Measurements from ENCODE around the gene PCBP3. TPM values are rescaled to one million over a fixed set of nuclear protein-coding genes. Genes with fewer than 3 reads are reported as not detected.

Gene PCBP3
- total RNA-seq, 2 donors from 2014 or later: 0.77 to 17.2 TPM

DNA sequence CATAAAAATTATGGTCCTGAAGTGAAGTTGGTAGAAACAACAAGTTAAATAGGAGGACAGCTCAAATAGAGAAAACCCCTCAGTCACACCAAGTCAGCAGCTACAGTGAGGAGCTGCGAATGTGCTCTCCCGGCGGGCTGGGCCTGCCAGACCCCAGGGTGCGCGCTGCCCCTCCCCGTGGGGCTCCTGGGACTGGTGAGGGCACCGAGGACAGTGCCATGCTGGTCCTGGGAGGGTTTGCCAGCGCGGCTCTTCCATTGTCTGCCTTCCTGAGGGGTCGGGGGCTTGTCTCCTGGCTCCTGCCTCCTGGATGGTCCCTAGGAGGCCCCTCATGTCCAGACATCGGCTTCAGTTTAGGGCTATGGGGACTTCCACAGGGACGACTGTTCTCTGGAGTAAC, 121.8 kb downstream of the PCBP3 start:
- Histone ChIP-seq H3K4me1 (replicated peaks) (no peaks in the 10 kb centered on the region), H3K9me3 (no peaks in the 10 kb centered on the region), H3K27me3 (replicated peaks; ENCODE audit: insufficient read depth) (peaks cover 3% of the 10 kb centered on the region), H3K27ac (no peak overlapping the region), H3K36me3 (no peaks in the 10 kb centered on the region), H3K4me3 (no peak overlapping the region)
- intact Hi-C loops (cut with DNase I): no loop called here
- no peak for DNase-seq (ENCODE audit: low spot score)
- 85% methylated on average over 12 of the region's 12 CpGs for WGBS
- TF ChIP-seq, protein P1, sequence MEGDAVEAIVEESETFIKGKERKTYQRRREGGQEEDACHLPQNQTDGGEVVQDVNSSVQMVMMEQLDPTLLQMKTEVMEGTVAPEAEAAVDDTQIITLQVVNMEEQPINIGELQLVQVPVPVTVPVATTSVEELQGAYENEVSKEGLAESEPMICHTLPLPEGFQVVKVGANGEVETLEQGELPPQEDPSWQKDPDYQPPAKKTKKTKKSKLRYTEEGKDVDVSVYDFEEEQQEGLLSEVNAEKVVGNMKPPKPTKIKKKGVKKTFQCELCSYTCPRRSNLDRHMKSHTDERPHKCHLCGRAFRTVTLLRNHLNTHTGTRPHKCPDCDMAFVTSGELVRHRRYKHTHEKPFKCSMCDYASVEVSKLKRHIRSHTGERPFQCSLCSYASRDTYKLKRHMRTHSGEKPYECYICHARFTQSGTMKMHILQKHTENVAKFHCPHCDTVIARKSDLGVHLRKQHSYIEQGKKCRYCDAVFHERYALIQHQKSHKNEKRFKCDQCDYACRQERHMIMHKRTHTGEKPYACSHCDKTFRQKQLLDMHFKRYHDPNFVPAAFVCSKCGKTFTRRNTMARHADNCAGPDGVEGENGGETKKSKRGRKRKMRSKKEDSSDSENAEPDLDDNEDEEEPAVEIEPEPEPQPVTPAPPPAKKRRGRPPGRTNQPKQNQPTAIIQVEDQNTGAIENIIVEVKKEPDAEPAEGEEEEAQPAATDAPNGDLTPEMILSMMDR (IDR thresholded peaks at IDR 0.05): no peak

DNA sequence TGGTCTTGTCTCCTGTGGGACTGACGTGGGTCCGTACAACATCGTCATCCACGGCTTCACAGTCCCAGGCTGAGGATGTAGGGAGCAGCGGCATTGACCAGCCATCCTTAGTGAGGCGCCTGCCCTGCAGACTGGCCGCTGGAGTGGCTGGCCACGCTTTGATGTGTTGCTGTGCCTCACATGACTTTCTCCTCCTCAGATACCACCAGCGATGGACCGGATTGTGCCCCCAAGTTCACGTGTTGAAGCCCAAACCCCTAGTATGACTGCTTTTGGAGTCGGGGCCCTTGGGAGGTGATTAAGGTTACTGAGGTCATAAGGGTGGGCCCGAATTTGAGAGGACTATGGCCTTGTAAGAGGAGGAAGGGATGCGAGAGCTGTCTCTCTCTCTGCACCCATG, 122.5 kb downstream of the PCBP3 start:
- Histone ChIP-seq H3K4me1 (replicated peaks) (no peaks in the 10 kb centered on the region), H3K27me3 (replicated peaks; ENCODE audit: insufficient read depth) (peaks cover 3% of the 10 kb centered on the region), H3K27ac (no peak overlapping the region), H3K9me3 (no peaks in the 10 kb centered on the region), H3K4me3 (no peak overlapping the region), H3K36me3 (no peaks in the 10 kb centered on the region)
- TF ChIP-seq, protein P1 (IDR thresholded peaks at IDR 0.05): no peak
- TF ChIP-seq POLR2A (IDR thresholded peaks at IDR 0.05): no peak
- intact Hi-C loops (cut with DNase I): no loop called here
- no peak for DNase-seq (ENCODE audit: low spot score)
- WGBS: 94% methylated on average over 14 of the region's 14 CpGs

DNA sequence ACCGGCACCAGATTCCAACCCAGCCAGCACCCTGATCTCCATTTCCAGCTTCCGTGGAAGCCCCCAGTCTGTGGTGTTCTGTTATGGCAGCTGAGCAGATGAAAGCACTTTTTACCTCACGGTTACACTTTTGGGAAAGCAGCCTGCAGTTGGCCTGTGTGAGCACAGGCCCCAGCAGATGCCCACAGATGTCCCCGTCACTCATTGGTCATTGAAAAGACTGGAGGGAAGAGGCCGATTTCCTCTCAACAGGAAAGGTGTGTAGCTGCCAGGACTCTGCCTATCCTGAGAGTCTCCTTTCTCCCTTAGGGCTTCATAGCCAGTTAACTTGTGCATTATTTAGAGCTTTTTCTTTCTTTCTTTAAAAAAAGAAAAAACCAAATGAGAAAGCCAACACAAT, 123.0 kb downstream of the PCBP3 start:
- WGBS: 78% methylated on average over 5 of the region's 5 CpGs

DNA sequence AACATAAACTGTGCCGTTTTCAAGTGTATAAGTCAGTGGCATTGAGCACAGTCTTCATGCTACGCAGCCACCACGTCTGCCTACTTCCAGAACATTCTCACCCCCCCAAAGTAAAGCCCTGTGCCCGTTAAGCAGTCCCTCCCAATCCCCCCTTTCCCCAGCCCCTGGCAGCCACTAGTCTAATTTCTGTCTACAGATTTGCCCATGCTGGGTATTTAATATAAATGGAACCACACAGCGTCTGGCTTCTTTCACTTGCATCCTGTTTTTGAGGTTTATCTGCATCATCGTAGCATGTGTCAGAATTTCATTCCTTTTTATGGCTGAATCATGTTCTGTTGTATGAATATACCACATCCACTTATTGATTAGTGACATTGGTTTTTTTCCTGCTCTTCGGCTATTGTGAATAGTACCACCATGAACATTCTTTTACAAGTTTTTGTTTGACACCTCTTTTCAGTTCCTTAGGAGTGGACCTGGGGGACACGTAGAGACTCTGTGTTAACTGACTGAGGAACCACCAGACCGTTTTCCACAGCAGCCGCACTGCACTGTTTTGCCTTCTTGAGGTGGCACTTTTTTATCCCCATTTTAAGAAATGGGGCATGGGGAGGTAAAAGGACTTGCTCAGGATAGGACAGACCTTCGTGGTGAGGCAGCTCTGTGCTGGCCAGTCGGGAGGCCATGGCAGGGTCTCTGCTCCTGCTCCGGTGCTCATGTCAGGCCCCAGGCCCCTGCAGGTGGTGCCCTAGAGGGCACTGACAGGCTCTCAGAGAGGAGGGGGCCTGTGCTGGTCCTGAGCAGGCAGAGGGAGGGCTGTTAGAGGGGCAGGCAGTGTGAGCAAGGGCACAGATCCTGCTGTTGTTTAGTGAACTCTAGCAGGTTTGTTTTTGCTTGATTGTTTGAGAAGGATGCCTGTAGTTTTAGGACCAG, 123.8 kb downstream of the PCBP3 start:
- 81% methylated on average over 13 of the region's 13 CpGs for WGBS

More for the DNA sequence above, 123.0 kb downstream of the PCBP3 start:
- no peak for DNase-seq (ENCODE audit: low spot score)
- no peak overlapping the region for H3K4me3 ChIP-seq
- H3K27me3 ChIP-seq (replicated peaks; ENCODE audit: insufficient read depth): peaks cover 3% of the 10 kb centered on the region
- no peaks in the 10 kb centered on the region for H3K36me3 ChIP-seq
- no peak for TF ChIP-seq POLR2AphosphoS5 (IDR thresholded peaks at IDR 0.05)
- TF ChIP-seq POLR2A (IDR thresholded peaks at IDR 0.05): no peak
- TF ChIP-seq, protein P1 (IDR thresholded peaks at IDR 0.05): no peak
- H3K27ac ChIP-seq: no peak overlapping the region
- intact Hi-C loops (cut with DNase I): no loop called here
- H3K9me3 ChIP-seq: no peaks in the 10 kb centered on the region
- no peaks in the 10 kb centered on the region for H3K4me1 ChIP-seq (replicated peaks)

More for the DNA sequence above, 123.8 kb downstream of the PCBP3 start:
- H3K4me1 ChIP-seq (replicated peaks): no peaks in the 10 kb centered on the region
- DNase-seq (ENCODE audit: low spot score): no peak
- no peak for TF ChIP-seq POLR2AphosphoS5 (IDR thresholded peaks at IDR 0.05)
- no peak for TF ChIP-seq POLR2A (IDR thresholded peaks at IDR 0.05)
- TF ChIP-seq, protein P1 (IDR thresholded peaks at IDR 0.05): no peak
- no peak overlapping the region for H3K4me3 ChIP-seq
- H3K9me3 ChIP-seq: no peaks in the 10 kb centered on the region
- no peak overlapping the region for H3K27ac ChIP-seq
- H3K36me3 ChIP-seq: no peaks in the 10 kb centered on the region
- peaks cover 3% of the 10 kb centered on the region for H3K27me3 ChIP-seq (replicated peaks; ENCODE audit: insufficient read depth)
- intact Hi-C loops (cut with DNase I): no loop called here
